Erythroblast (primary cell): ENCODE measurements around the gene AGPAT4.

ENCODE experiments used
- GATA1 ChIP-seq: IDR thresholded peaks from 2 replicates; pipeline ENCODE4 v1.6.1; 2011; ENCODE audit warnings: low read depth, mild to moderate bottlenecking, control low read depth, low read length, moderate library complexity
- POLR2A ChIP-seq: IDR thresholded peaks from 2 replicates; pipeline ENCODE4 v1.6.1; 2011; ENCODE audit warnings: mild to moderate bottlenecking, low read length

- TF ChIP-seq POLR2A (no peak), GATA1 (no peak)
Measured at GRCh38 chr6:161108916-161109315, 164.9 kb downstream of the AGPAT4 start.
